Measurements from ENCODE around the gene LAMC3.

Gene LAMC3

GRCh38 chr9:130972277-130972956, 36.6 kb upstream of the LAMC3 start:
- no peak for DNase-seq (ENCODE audit: low read depth)
- H3K4me3 ChIP-seq (ENCODE audit: control insufficient read depth, low read depth, low read length): no peak overlapping the region
- TF ChIP-seq CTCF (IDR thresholded peaks at IDR 0.05; ENCODE audit: control insufficient read depth, insufficient read depth, low read depth, low read length, missing control alignments): no peak

GRCh38 chr9:130972957-130973685, 35.9 kb upstream of the LAMC3 start:
- no peak for TF ChIP-seq CTCF (IDR thresholded peaks at IDR 0.05; ENCODE audit: control insufficient read depth, insufficient read depth, low read depth, low read length, missing control alignments)
- no peak for DNase-seq (ENCODE audit: low read depth)
- H3K4me3 ChIP-seq (ENCODE audit: control insufficient read depth, low read depth, low read length): no peak overlapping the region

GRCh38 chr9:130973686-130974281, 35.2 kb upstream of the LAMC3 start:
- TF ChIP-seq CTCF (IDR thresholded peaks at IDR 0.05; ENCODE audit: control insufficient read depth, insufficient read depth, low read depth, low read length, missing control alignments): no peak
- no peak for DNase-seq (ENCODE audit: low read depth)
- H3K4me3 ChIP-seq (ENCODE audit: control insufficient read depth, low read depth, low read length): no peak overlapping the region

- no peak overlapping the region for H3K4me3 ChIP-seq (ENCODE audit: control insufficient read depth, low read depth, low read length)
- no peak for TF ChIP-seq CTCF (IDR thresholded peaks at IDR 0.05; ENCODE audit: control insufficient read depth, insufficient read depth, low read depth, low read length, missing control alignments)
- DNase-seq (ENCODE audit: low read depth): no peak
Measured at GRCh38 chr9:130974697-130975096, 34.3 kb upstream of the LAMC3 start.

- no peak overlapping the region for H3K4me3 ChIP-seq (ENCODE audit: control insufficient read depth, low read depth, low read length)
- no peak for TF ChIP-seq CTCF (IDR thresholded peaks at IDR 0.05; ENCODE audit: control insufficient read depth, insufficient read depth, low read depth, low read length, missing control alignments)
- no peak for DNase-seq (ENCODE audit: low read depth)
Measured at GRCh38 chr9:130975156-130975555, 33.8 kb upstream of the LAMC3 start.

GRCh38 chr9:130975932-130976841, 32.8 kb upstream of the LAMC3 start:
- no peak for TF ChIP-seq CTCF (IDR thresholded peaks at IDR 0.05; ENCODE audit: control insufficient read depth, insufficient read depth, low read depth, low read length, missing control alignments)
- H3K4me3 ChIP-seq (ENCODE audit: control insufficient read depth, low read depth, low read length): no peak overlapping the region
- DNase-seq (ENCODE audit: low read depth): no peak

Data from AG09309 (cell line).